Prostate gland (tissue), 2 donors: Measurements from ENCODE around the gene FBXL5. TPM values are rescaled to one million over a fixed set of nuclear protein-coding genes. Genes with fewer than 3 reads are reported as not detected.

ENCODE experiments used
- DNase-seq: peaks from one replicate; pipeline ENCODE4 v3.0.0-alpha.2; 2019; ENCODE audit warnings: low spot score
- H3K27ac ChIP-seq, 2 donors: fragments of 200-600 bp; sonication (generic); 2 replicates each; pipeline ENCODE4 v1.5.1; 2017 to 2019
- H3K27me3 ChIP-seq: fragments of 200-600 bp; sonication (generic); replicated peaks from 2 replicates; pipeline ENCODE4 v1.5.1; 2019; ENCODE audit not compliant: insufficient read depth
- H3K36me3 ChIP-seq, 2 donors: fragments of 200-600 bp; sonication (generic); 1 replicate in 1 of 2; 2 replicates in 1 of 2; pipeline versions ENCODE4 v1.5.1 to v1.8.1; 2017 to 2019
- H3K4me1 ChIP-seq: fragments of 200-600 bp; sonication (generic); replicated peaks from 2 replicates; pipeline ENCODE4 v1.5.1; 2019
- H3K4me3 ChIP-seq, 2 donors: fragments of 200-600 bp; sonication (generic); 2 replicates each; pipeline ENCODE4 v1.5.1; 2017 to 2019
- H3K9me3 ChIP-seq: fragments of 200-600 bp; sonication (generic); 2 replicates; pipeline ENCODE4 v1.5.1; 2017
- POLR2A ChIP-seq: fragments of 450-650 bp; IDR thresholded peaks from one replicate; pipeline ENCODE4 v1.6.1; 2016; ENCODE audit warnings: antibody characterized with exemption, mild to moderate bottlenecking
- POLR2AphosphoS5 ChIP-seq: sonication (generic); formaldehyde crosslinking; IDR thresholded peaks from one replicate; pipeline ENCODE4 v1.6.1; 2017; ENCODE audit warnings: antibody characterized with exemption
- WGBS: methylation state at CpG from one replicate; pipeline ENCODE4 v1.1.5; 2018; 5-methylcytosine and 5-hydroxymethylcytosine counted together
- intact Hi-C: fragments of 100-400 bp; cut with DNase I; formaldehyde crosslinking; loops from one replicate; pipeline ENCODE4 v1.14.2; 2022
- total RNA-seq, 2 donors: library from RNA; depleted of rRNA; stranded (reverse); fragments of >200 nt; gene quantifications; one replicate each; pipeline ENCODE4 v1.1.0, GENCODE V29; 2016
- TF ChIP-seq, protein P1 (sequence below), 4 experiments: fragments of 200-600 bp in 2 of 4; fragments of 450-650 bp in 2 of 4; sonication (generic) in 2 of 4; IDR thresholded peaks; 1 replicate in 3 of 4; 2 replicates in 1 of 4; pipeline ENCODE4 v1.5.1; 2016 to 2019; ENCODE audit warnings: antibody characterized with exemption in 4 of 4, mild to moderate bottlenecking in 2 of 4, moderate library complexity in 2 of 4

FBXL5 gene
- total RNA-seq, 2 donors from 2014 or later, result 86.0 to 123 TPM

DNA sequence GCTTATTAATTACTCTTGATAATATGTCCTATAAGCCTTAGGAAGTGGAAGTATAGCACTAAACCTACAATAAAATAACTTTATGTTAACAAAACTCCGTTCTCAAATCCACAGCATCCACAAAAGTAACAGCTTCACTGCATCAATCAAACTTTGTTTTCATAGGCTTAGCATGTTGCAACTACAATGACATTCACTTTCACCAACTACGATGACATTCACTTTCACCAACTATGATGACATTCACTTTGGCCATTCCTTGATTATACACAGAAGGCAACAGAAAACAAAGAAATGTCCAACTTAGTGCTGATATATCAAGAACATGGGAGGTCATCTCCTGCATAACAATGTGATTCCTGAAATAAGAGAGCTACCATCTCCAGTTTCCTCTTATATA is 44.3 kb downstream of the FBXL5 start:
- intact Hi-C loops, result no loop called here
- Histone ChIP-seq H3K4me1 (no peaks in the 10 kb centered on the region), H3K36me3 (no peaks in the 10 kb centered on the region), H3K4me3 (no peak overlapping the region), H3K9me3 (no peaks in the 10 kb centered on the region), H3K27me3 (no peaks in the 10 kb centered on the region), H3K27ac (no peak overlapping the region)
- TF ChIP-seq POLR2AphosphoS5, result no peak
- TF ChIP-seq, protein P1, sequence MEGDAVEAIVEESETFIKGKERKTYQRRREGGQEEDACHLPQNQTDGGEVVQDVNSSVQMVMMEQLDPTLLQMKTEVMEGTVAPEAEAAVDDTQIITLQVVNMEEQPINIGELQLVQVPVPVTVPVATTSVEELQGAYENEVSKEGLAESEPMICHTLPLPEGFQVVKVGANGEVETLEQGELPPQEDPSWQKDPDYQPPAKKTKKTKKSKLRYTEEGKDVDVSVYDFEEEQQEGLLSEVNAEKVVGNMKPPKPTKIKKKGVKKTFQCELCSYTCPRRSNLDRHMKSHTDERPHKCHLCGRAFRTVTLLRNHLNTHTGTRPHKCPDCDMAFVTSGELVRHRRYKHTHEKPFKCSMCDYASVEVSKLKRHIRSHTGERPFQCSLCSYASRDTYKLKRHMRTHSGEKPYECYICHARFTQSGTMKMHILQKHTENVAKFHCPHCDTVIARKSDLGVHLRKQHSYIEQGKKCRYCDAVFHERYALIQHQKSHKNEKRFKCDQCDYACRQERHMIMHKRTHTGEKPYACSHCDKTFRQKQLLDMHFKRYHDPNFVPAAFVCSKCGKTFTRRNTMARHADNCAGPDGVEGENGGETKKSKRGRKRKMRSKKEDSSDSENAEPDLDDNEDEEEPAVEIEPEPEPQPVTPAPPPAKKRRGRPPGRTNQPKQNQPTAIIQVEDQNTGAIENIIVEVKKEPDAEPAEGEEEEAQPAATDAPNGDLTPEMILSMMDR (IDR thresholded peaks at IDR 0.05), result no peak
- no peak for TF ChIP-seq POLR2A
- DNase-seq, result no peak
- 79% methylated on average over 2 of the region's 2 CpGs for WGBS

DNA sequence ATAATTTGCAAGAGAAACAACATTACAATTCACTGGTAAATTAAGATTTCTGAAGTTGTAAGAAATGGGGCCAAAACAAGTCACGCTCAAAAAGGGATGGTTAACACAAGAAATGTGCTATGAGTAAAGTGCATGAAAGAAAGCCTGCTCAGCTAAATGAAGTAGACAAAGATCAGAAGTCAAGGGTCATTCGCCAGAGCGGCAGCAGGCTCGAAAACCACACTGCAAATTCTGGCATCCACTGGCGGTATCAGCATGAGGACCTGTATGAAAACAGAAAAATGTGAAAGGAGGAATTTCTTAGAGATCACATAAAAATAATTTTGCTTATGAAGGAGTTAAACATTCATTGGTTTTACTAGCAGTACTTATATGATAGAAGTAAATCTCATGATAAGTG is 49.6 kb downstream of the FBXL5 start:
- Histone ChIP-seq H3K27ac (no peak overlapping the region), H3K27me3 (no peaks in the 10 kb centered on the region), H3K36me3 (no peaks in the 10 kb centered on the region), H3K9me3 (no peaks in the 10 kb centered on the region), H3K4me1 (no peaks in the 10 kb centered on the region), H3K4me3 (no peak overlapping the region)
- DNase-seq, result no peak
- WGBS, result 97% methylated on average over 5 of the region's 5 CpGs
- TF ChIP-seq, protein P1 (IDR thresholded peaks at IDR 0.05), result no peak
- TF ChIP-seq POLR2AphosphoS5, result no peak
- TF ChIP-seq POLR2A, result no peak
- intact Hi-C loops, result no loop called here

DNA sequence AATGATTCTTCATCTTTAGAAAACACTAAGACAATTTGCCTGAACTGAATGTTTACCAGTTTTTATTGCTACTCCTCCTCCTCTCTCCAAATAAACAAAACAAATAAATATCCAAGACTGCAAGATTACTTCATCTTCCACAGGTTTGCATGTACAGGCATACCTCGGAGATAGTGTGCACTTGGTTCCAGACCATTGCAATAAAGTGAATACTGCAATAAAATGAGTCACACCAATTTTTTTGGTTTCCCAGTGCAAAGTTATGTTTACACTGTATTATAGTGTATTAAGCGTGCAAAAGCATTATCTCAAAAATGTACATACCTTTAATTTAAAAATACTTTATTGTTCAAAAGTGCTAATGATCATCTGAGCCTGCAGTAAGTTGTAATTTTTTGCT is 53.3 kb downstream of the FBXL5 start:
- H3K4me3 ChIP-seq, result no peak overlapping the region
- WGBS, result 67% methylated on average over 2 of the region's 2 CpGs

DNA sequence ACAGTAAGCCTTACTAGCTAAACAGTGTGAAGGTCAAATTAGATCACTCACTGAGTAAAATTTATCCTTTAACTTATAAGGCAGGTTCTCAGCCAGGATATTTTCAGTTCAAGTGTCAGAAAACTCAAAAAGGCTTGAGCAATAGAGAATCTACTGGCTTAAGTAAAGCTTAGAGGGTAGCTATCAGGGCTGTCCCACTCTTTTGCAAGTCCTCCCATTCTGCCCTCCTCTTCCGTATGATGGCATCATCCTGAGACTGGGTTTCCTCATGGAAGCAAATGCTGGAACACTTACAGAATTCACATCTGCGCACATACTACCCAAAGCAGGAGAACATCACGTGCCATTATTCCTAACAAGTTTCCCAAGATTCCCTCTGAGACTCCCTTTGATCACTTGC is 55.0 kb downstream of the FBXL5 start:
- H3K4me1 ChIP-seq, result no peaks in the 10 kb centered on the region
- no peaks in the 10 kb centered on the region for H3K27me3 ChIP-seq
- 95% methylated on average over 3 of the region's 3 CpGs for WGBS
- TF ChIP-seq POLR2A (no peak), POLR2AphosphoS5 (no peak)
- TF ChIP-seq, protein P1 (IDR thresholded peaks at IDR 0.05), result no peak
- H3K4me3 ChIP-seq, result no peak overlapping the region
- H3K27ac ChIP-seq, result no peak overlapping the region
- no peaks in the 10 kb centered on the region for H3K9me3 ChIP-seq
- intact Hi-C loops, result no loop called here
- no peaks in the 10 kb centered on the region for H3K36me3 ChIP-seq
- DNase-seq, result no peak

More for the DNA sequence above, 53.3 kb downstream of the FBXL5 start:
- DNase-seq, result no peak
- H3K27ac ChIP-seq, result no peak overlapping the region
- intact Hi-C loops, result no loop called here
- no peaks in the 10 kb centered on the region for H3K36me3 ChIP-seq
- no peaks in the 10 kb centered on the region for H3K4me1 ChIP-seq
- H3K9me3 ChIP-seq, result no peaks in the 10 kb centered on the region
- TF ChIP-seq POLR2AphosphoS5 (no peak), POLR2A (no peak)
- TF ChIP-seq, protein P1 (IDR thresholded peaks at IDR 0.05), result no peak
- no peaks in the 10 kb centered on the region for H3K27me3 ChIP-seq

DNA sequence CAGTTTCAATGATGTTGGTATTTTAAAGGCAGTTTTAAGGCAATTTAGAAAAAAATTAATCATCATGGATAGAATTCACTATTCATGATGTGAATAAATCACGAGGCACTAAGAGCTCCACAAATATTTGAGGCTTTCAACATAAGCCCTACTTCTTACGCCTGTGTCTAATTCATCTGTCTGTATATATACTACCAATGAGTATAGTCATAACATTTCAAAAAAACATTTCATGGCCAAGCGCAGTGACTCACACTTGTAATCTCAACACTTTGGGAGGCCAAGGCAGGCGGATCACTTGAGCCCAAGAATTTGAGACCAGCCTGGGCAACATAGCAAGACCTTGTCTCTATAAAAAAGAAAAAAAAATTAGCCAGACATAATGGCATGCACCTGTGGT is 56.5 kb downstream of the FBXL5 start:
- Histone ChIP-seq H3K36me3 (no peaks in the 10 kb centered on the region), H3K9me3 (no peaks in the 10 kb centered on the region), H3K4me3 (no peak overlapping the region), H3K27ac (no peak overlapping the region), H3K4me1 (no peaks in the 10 kb centered on the region), H3K27me3 (no peaks in the 10 kb centered on the region)
- 93% methylated on average over 4 of the region's 4 CpGs for WGBS
- TF ChIP-seq, protein P1 (IDR thresholded peaks at IDR 0.05), result no peak
- TF ChIP-seq POLR2A, result no peak
- TF ChIP-seq POLR2AphosphoS5, result no peak
- intact Hi-C loops, result no loop called here
- DNase-seq, result no peak
